ENCODE measurements around the gene SLC7A14. TPM values are rescaled to one million over a fixed set of nuclear protein-coding genes. Genes with fewer than 3 reads are reported as not detected.
A peak's percentile ranks its signal among the peaks of the same experiment; 100 is the strongest.

Gene SLC7A14
- total RNA-seq, 2 experiments from 2014 or later = not detected

DNA sequence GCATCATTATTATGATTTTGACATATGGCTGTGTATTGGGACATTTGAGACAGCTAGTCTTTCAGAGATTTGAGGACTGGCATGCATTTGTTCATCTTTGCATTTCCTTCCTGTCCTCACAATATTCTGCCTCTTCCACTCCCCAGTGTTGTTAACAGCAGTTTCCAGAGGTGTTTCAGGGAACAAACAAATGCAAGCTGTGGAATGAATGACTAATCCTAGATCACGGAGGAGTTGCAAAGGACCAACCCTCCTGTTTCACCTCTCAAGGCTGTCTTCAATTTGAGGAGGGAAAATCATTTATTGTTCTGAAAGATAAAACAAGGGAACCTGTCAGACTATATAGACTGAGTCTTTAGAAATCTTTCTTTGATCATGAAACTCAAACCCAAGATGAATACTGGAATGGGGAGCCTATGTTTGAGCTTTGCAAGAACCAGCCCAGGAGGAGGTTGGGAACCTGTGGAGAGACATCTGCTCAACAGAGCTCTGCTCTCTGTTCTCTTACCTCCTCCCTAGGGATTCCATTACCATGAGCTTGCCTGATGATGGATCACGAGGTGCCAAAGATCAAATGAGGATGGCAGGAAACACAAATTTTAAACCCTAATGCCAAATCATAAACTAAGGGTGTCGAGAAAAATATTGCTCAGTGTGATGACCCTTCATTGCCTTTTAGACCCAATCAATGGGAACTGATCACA lies 68.5 kb downstream of the SLC7A14 start:
- ChIA-PET POLR2A (no interaction called here), CTCF (no interaction called here)
- H3K4me3 Mint-ChIP-seq = no peak overlapping the region
- H3K9me3 Mint-ChIP-seq = no peaks in the 10 kb centered on the region
- no peaks in the 10 kb centered on the region for H3K4me1 Mint-ChIP-seq
- H3K27ac Mint-ChIP-seq = no peak overlapping the region
- DNase-seq = no peak
- no peaks in the 10 kb centered on the region for H3K36me3 Mint-ChIP-seq (ENCODE audit: low read depth)
- H3K27me3 Mint-ChIP-seq = peaks cover 13% of the 10 kb centered on the region

GRCh38 chr3:170513642-170514041 lies 72.2 kb downstream of the SLC7A14 start:
- DNase-seq = no peak
- Mint-ChIP-seq H3K27me3 (peaks cover 7% of the 10 kb centered on the region), H3K9me3 (no peaks in the 10 kb centered on the region), H3K4me3 (no peak overlapping the region), H3K36me3 (ENCODE audit: low read depth) (no peaks in the 10 kb centered on the region), H3K27ac (no peak overlapping the region), H3K4me1 (no peaks in the 10 kb centered on the region)
- ChIA-PET CTCF (no interaction called here), POLR2A (no interaction called here)

DNA sequence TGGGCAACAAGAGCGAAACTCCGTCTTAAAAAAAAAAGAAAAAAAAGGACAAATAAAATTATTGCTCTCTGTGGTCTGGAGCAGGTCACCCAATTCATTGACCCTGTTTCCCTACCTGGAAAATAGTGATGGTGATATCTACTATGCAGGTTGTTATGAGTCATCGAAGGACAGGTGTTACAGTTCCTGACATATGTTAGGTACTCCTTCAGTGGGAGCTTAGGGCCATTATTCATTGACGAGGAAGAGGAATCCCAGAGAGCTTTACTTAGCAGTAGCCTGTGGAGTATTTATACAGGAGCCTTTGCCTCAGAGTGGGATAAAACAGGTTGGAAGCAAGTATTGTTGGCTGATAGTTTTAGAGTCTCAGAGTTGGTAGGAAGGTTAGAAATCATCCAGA lies 74.5 kb downstream of the SLC7A14 start:
- Mint-ChIP-seq H3K27ac (no peak overlapping the region), H3K9me3 (no peaks in the 10 kb centered on the region), H3K4me1 (no peaks in the 10 kb centered on the region), H3K36me3 (ENCODE audit: low read depth) (no peaks in the 10 kb centered on the region), H3K27me3 (peaks cover 9% of the 10 kb centered on the region), H3K4me3 (no peak overlapping the region)
- no peak for DNase-seq
- POLR2A ChIA-PET = no interaction called here
- CTCF ChIA-PET = no interaction called here

DNA sequence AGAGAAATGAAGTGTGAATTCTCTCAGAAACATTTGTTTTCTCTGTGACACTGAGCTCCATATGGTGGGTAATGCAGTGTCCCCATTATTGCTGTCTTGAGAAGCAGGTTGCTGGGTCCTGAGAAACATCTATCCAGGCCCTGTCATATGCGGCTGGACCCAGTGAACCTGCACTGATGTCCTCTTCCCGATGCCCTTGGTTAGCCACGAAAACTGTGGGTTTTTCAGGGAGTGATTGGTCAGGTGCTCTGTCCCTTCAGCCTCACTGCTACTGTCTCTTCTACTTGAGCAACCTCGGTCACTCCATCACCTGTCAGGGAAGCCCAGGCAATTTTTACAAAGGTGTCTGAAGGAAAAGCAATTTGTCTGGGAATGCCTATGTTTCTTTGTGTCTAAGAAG lies 77.0 kb downstream of the SLC7A14 start:
- POLR2A ChIA-PET = no interaction called here
- peaks cover 14% of the 10 kb centered on the region for H3K27me3 Mint-ChIP-seq
- no peak overlapping the region for H3K27ac Mint-ChIP-seq

DNA sequence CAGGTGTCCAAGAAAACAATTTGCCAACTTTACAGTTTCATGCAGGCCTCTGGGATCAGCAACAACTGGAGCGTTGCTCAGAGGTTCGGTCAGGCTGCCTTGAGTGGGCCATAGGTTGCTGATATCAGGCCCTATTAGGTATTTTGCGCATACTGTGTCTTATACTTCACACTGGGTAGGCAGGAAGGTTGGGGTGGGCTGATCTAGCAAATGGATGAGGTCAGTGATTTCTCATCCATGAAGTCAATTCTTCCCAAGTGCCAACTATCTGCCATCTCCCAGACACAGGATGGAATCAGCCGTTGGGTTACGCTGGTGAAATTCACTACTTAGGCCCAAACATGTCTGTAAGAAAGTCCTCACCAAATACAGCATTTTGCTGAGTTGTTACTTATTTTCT lies 77.6 kb downstream of the SLC7A14 start:
- no peaks in the 10 kb centered on the region for H3K4me1 Mint-ChIP-seq
- H3K27ac Mint-ChIP-seq = no peak overlapping the region
- ChIA-PET POLR2A (no interaction called here), CTCF (no interaction called here)
- peaks cover 17% of the 10 kb centered on the region for H3K27me3 Mint-ChIP-seq
- no peak overlapping the region for H3K4me3 Mint-ChIP-seq
- DNase-seq = no peak
- H3K36me3 Mint-ChIP-seq (ENCODE audit: low read depth) = no peaks in the 10 kb centered on the region
- no peaks in the 10 kb centered on the region for H3K9me3 Mint-ChIP-seq

More for the DNA sequence above, 77.0 kb downstream of the SLC7A14 start:
- no peak for DNase-seq
- no peaks in the 10 kb centered on the region for H3K4me1 Mint-ChIP-seq
- no peak overlapping the region for H3K4me3 Mint-ChIP-seq
- no peaks in the 10 kb centered on the region for H3K36me3 Mint-ChIP-seq (ENCODE audit: low read depth)
- H3K9me3 Mint-ChIP-seq = no peaks in the 10 kb centered on the region
- CTCF ChIA-PET = no interaction called here

GRCh38 chr3:170507063-170507462 lies 78.8 kb downstream of the SLC7A14 start:
- Mint-ChIP-seq H3K36me3 (ENCODE audit: low read depth) (no peaks in the 10 kb centered on the region), H3K9me3 (no peaks in the 10 kb centered on the region), H3K27ac (no peak overlapping the region), H3K4me1 (no peaks in the 10 kb centered on the region), H3K4me3 (no peak overlapping the region), H3K27me3 (peaks cover 21% of the 10 kb centered on the region)
- ChIA-PET CTCF (interaction anchor here (1.1 kb wide), 1 partner anchor 9 kb away, joined by 3 read pairs; no protein-coding TSS in a partner anchor), POLR2A (no interaction called here)
- DNase-seq = no peak

- H3K4me3 Mint-ChIP-seq = no peak overlapping the region
- H3K27ac Mint-ChIP-seq = no peak overlapping the region
- ChIA-PET POLR2A (no interaction called here), CTCF (interaction anchor here (1.1 kb wide), 1 partner anchor 8 kb away, joined by 3 read pairs; no protein-coding TSS in a partner anchor)
- H3K9me3 Mint-ChIP-seq = no peaks in the 10 kb centered on the region
- no peaks in the 10 kb centered on the region for H3K4me1 Mint-ChIP-seq
- H3K36me3 Mint-ChIP-seq (ENCODE audit: low read depth) = no peaks in the 10 kb centered on the region
- no peak for DNase-seq
- H3K27me3 Mint-ChIP-seq = peaks cover 23% of the 10 kb centered on the region
These were observed 79.3 kb downstream of the SLC7A14 start for GRCh38 chr3:170506556-170506955.

DNA sequence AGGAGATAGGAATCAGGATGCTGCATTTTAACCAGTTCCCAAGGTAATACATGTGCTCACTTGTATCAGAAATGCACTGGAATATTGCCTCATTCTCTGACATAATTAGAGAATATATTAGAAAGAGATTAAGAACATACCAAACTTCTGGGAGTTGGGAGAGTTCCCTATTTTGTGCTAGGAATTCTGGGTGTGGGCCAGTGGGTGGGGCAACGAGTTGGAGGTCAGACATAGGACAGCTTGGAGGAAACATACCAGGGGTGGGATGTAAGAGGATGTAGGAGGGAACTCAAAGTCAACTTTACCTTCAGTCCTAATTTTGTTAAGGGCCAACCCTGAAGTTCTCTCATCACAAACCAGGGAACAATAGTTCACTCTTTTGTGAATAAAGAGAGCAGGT lies 83.6 kb downstream of the SLC7A14 start:
- Mint-ChIP-seq H3K27ac (no peak overlapping the region), H3K4me1 (no peaks in the 10 kb centered on the region)

GRCh38 chr3:170500995-170501394 lies 84.9 kb downstream of the SLC7A14 start:
- ChIA-PET CTCF (interaction anchor here (0.9 kb wide), 1 partner anchor 97 kb away, joined by 3 read pairs; no protein-coding TSS in a partner anchor), POLR2A (no interaction called here)
- no peak for DNase-seq

More for the DNA sequence above, 83.6 kb downstream of the SLC7A14 start:
- CTCF ChIA-PET = no interaction called here
- DNase-seq = no peak
- Mint-ChIP-seq H3K9me3 (no peaks in the 10 kb centered on the region), H3K4me3 (no peak overlapping the region), H3K27me3 (peaks cover 26% of the 10 kb centered on the region), H3K36me3 (ENCODE audit: low read depth) (no peaks in the 10 kb centered on the region)
- POLR2A ChIA-PET = interaction anchor here (0.6 kb wide), 1 partner anchor 191 kb away, joined by 3 read pairs; no protein-coding TSS in a partner anchor

DNA sequence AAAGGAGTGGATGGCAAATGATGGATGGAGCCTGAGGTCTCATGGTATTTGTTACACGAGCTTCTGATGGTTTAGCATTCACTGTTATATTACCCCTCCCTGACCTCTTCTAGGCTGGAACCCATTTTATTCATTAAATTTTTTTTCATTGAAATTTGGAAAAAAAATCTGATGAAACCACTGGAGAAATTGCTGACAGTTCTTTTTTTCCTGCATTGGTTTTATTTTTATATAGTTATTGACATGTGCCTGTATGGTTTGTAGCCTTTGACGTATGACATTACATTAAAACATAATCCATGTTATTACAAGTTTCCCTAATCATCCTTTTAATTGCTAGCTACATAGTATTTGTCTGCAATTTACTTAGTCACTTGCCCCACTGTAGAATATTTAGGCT lies 85.4 kb downstream of the SLC7A14 start:
- H3K27ac Mint-ChIP-seq = no peak overlapping the region
- no peaks in the 10 kb centered on the region for H3K4me1 Mint-ChIP-seq
- H3K27me3 Mint-ChIP-seq = peaks cover 17% of the 10 kb centered on the region
- POLR2A ChIA-PET = no interaction called here
- H3K9me3 Mint-ChIP-seq = no peaks in the 10 kb centered on the region
- no peak for DNase-seq
- no peaks in the 10 kb centered on the region for H3K36me3 Mint-ChIP-seq (ENCODE audit: low read depth)
- CTCF ChIA-PET = interaction anchor here (0.9 kb wide), 1 partner anchor 98 kb away, joined by 3 read pairs; no protein-coding TSS in a partner anchor
- H3K4me3 Mint-ChIP-seq = no peak overlapping the region

More at GRCh38 chr3:170500995-170501394, 84.9 kb downstream of the SLC7A14 start:
- no peak overlapping the region for H3K4me3 Mint-ChIP-seq
- H3K4me1 Mint-ChIP-seq = no peaks in the 10 kb centered on the region
- no peaks in the 10 kb centered on the region for H3K9me3 Mint-ChIP-seq
- H3K27ac Mint-ChIP-seq = no peak overlapping the region
- H3K27me3 Mint-ChIP-seq = peaks cover 17% of the 10 kb centered on the region
- H3K36me3 Mint-ChIP-seq (ENCODE audit: low read depth) = no peaks in the 10 kb centered on the region

DNA sequence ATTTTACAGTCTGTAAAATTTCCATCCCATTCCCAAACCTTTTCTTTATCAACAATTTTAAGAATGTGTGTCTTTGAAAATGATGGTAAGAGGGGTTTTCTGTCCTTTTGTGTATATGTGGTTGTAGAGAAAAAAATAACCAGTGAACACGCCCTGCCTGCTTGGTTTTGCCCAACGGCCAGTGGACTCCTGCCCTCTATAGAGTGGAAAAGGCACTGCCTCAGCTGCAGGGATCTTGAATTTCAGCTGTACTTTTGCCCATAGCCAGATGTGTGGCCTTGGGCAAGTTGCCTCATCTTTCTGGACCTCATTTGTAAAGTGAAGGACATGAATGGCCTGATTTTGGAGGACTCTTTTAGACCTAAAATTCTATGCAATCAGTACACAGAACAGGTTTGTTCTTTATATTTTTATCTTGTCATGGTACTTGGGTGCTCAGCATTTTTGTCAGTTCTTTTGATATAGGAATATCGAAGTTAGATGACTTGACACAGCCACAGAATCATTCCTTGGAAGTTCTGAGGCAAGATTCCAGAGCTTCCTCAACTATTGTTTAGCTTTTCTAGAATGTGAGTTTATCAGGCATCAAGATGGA lies 86.2 kb downstream of the SLC7A14 start:
- POLR2A ChIA-PET = no interaction called here
- no peaks in the 10 kb centered on the region for H3K4me1 Mint-ChIP-seq
- peak; percentile 16 for DNase-seq
- H3K27ac Mint-ChIP-seq = no peak overlapping the region
- CTCF ChIA-PET = interaction anchor here (0.7 kb wide), 1 partner anchor 9 kb away, joined by 3 read pairs; no protein-coding TSS in a partner anchor
- no peaks in the 10 kb centered on the region for H3K9me3 Mint-ChIP-seq
- no peaks in the 10 kb centered on the region for H3K36me3 Mint-ChIP-seq (ENCODE audit: low read depth)
- H3K27me3 Mint-ChIP-seq = peaks cover 16% of the 10 kb centered on the region
- H3K4me3 Mint-ChIP-seq = no peak overlapping the region

DNA sequence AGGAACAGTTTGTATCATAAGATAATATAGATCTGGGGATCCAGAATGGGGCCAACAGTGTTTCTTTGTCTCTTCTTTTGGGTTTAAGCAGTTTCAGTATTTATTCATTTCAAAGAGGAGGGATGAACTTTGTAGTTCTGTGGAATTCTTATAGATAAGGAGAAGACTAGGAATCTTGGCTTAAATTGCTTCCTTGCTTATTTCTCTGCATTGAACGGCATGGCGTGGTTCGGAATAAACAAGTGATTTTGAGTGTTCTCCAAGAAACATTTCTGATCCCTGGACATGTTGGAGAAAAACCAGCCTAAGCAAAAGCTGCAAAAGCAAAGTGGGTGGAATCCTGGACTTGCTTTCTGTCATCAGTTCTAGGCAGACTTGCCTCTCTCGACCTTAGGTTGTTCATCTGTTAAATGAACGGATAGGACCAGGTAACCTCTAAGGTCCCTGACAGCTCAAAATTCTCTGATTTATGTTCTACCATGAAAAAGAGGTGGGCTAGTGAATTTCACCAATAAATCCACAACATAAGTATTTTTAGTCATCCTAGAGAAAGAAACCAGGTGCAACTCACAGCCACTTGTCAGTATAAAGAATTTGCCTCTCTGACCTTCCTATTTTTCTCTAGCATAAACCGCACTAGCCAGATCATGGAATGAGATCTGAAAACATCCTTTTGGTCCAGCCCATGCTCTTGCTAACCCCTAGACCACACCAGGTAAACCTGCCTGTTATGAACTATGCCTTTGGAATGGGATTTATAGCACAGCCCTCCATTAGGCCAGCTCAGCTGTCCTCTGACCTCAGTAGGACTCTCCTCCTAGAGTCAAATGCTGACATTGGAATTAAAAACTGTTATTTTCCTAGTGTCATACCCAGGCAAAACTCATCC lies 88.4 kb downstream of the SLC7A14 start:
- Mint-ChIP-seq H3K4me1 (no peaks in the 10 kb centered on the region), H3K9me3 (no peaks in the 10 kb centered on the region)
- DNase-seq = no peak

DNA sequence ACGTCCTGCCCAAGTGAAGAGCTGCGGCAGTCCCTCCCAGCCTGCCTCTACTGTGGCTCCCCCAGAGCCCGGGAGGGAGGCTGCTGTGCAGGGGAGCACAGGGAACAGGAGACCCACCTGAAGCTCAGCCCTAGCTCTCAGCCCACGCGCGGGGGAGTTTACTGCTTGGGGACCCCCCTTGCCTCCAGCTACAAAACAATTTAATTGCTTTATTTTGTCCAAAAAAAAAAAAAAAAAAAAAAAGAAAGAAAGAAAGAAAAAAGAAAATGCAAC lies 89.1 kb downstream of the SLC7A14 start:
- no peak overlapping the region for H3K27ac Mint-ChIP-seq
- no peaks in the 10 kb centered on the region for H3K9me3 Mint-ChIP-seq
- ChIA-PET CTCF (no interaction called here), POLR2A (no interaction called here)
- peaks cover 4% of the 10 kb centered on the region for H3K27me3 Mint-ChIP-seq
- H3K4me1 Mint-ChIP-seq = no peaks in the 10 kb centered on the region
- H3K36me3 Mint-ChIP-seq (ENCODE audit: low read depth) = no peaks in the 10 kb centered on the region
- no peak for DNase-seq
- H3K4me3 Mint-ChIP-seq = no peak overlapping the region

More for the DNA sequence above, 88.4 kb downstream of the SLC7A14 start:
- ChIA-PET POLR2A (no interaction called here), CTCF (interaction anchor here (0.9 kb wide), 1 partner anchor 9 kb away, joined by 3 read pairs; no protein-coding TSS in a partner anchor)
- no peak overlapping the region for H3K4me3 Mint-ChIP-seq
- H3K27me3 Mint-ChIP-seq = peaks cover 6% of the 10 kb centered on the region
- no peaks in the 10 kb centered on the region for H3K36me3 Mint-ChIP-seq (ENCODE audit: low read depth)
- no peak overlapping the region for H3K27ac Mint-ChIP-seq
